GM12801 (cell line): ENCODE data around the gene CLDN34.

Experiments used
- CTCF ChIP-seq: IDR thresholded peaks from one replicate; pipeline ENCODE4 v1.5.1; 2011; ENCODE audit warnings: control low read depth; ENCODE audit not compliant: insufficient read length; ENCODE audit errors: extremely low read depth

CLDN34 gene

GRCh38 chrX:10015723-10016518, 48.8 kb downstream of the CLDN34 start:
- no peak for TF ChIP-seq CTCF

DNA sequence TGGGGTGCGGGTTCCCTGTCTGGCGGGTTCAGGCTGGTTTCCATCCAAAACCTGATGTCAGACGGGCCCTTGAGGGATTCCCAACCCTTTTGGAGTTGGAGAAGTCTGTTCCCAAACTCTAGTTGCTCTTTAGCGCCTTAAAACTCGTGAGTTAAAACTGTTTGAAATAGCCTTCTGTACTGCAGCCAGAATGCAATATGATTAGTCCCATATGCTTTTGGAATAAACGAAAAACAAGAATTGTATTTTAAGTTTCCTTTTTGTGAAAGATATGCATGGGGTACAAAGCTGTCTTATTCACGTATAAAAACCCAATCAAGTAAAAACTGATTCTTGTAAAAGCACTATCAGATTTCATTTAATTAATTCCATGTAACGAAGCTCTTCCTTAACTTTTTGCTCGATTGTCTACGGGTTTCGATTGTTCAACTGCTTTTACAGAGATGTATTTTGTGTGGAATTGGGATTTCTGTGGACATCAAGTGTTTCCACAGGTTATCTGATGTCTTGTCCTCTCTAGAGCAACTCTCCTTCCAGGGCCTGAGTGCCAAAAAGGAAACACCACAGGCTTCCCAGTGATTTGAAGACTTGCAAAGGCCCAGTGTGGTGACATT, 49.5 kb downstream of the CLDN34 start:
- no peak for TF ChIP-seq CTCF

DNA sequence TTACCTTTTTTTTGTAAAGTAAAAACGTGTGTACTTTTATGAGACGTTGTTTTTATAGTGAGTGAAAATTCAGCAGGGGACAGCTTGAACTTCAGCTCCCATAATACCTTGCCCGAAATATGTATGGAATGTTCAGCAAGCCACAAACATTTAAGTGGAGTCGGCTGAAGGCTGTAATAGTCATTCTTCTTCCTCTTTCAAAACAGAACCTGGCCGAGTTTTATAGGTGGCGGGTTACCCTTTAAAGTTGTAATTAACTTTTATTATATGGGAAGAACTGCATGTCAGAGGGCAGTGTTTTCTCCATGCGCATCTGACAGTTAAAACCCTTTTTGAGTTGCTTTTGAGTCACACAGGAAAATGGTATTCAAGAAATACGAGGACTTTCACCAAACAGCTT, 50.7 kb downstream of the CLDN34 start:
- no peak for TF ChIP-seq CTCF
